GOT3 (cell line): Measurements from ENCODE around the gene TAS2R50.

Experiments used
- DNase-seq: peaks from one replicate; lab custom pipeline; 2025; ENCODE audit warnings: mixed read lengths; lab: John Stamatoyannopoulos, UW

Gene TAS2R50

GRCh38 chr12:10952645-10953044 is 34.1 kb downstream of the TAS2R50 start:
- DNase-seq = no peak

- DNase-seq = no peak
Observed at GRCh38 chr12:10943167-10943566, 43.5 kb downstream of the TAS2R50 start.

DNA sequence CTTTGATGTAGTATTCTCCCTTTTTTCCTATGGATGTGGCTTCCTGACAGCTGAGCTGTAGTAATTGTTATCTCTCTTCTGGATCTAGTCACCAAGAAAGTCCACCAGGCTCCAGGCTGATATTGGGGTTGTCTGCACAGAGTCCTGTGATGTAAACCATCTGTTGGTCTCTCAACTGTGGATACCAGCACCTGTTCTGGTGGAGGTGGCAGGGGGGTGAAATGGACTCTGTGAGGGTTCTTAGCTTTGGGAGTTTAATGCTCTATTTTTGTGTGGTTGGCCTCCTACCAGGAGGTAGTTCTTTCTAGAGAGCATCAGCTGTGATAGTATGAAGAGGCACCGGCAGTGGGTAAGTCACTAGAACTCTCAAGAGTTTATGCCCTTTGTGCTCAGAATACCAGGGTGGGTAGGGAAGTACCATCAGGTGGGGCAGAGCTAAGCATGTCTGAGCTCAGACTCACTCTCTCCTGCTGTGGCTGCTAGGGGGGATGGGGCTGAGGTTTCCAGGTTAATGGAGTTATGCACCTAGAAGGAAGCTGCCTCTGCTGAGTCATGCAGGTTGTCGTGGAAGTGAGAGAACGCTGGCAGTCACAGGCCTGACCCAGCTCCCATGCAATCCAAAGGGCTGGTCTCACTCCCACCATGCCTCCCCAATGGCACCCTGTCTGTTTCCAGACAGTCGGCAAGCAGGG is 44.6 kb downstream of the TAS2R50 start:
- DNase-seq = no peak

GRCh38 chr12:10941369-10941768 is 45.3 kb downstream of the TAS2R50 start:
- no peak for DNase-seq

GRCh38 chr12:10940389-10940788 is 46.3 kb downstream of the TAS2R50 start:
- DNase-seq = no peak

DNA sequence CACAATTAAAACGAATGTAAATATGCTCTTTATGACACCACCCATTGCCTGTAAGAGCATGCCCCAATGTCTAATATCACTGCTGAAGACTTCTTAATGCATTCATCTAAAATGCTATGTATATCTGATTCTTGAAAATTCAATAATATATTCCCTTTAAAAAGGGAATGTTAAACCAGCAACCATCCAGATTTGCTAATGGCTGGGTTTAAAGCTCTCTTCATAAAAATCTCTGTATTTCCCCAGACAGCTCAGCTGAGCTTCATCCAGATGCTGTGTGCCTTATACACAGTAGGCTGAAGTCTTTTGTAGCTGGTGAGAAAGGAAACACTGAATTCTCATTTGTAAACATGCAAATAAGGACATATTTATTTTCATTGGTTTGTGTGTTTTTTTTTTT is 47.5 kb downstream of the TAS2R50 start, which contains the start of gene TAS2R14:
Gene TAS2R14, minus strand, starts transcription at position 101 of the 400 bp plus-strand sequence. Its CDS starts 56 bp downstream, at position 45.
- no peak for DNase-seq

DNA sequence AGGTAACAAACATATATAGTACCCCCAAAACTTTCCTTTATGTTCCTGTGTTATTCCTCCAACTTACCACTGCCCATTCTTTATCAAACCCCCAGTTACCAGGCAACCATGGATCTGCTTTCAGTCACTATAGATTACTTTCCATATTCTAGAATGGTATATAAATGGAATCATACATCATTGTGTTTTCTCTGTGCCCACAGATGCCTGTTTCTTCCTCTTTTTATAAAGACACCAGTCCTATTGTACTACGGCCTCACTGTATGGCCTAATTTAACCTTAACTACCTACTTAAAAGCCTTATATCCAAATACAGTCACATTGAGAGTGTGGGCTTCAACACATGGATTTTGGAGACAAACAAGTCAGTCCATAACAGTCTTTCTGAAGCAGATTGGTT is 50.2 kb downstream of the TAS2R50 start:
- no peak for DNase-seq
